Neural crest cell (in vitro differentiated cells): Measurements from ENCODE around the gene TMEM203. TPM values are rescaled to one million over a fixed set of nuclear protein-coding genes. Genes with fewer than 3 reads are reported as not detected.

ENCODE experiments used
- DNase-seq: peaks from one replicate; pipeline ENCODE4 v3.0.0; 2021; ENCODE audit warnings: low read depth, mixed read lengths, low spot score
- H3K27ac Mint-ChIP-seq: one replicate; pipeline ENCODE4 v1.8.0; 2021; ENCODE audit warnings: mild to moderate bottlenecking, mixed read lengths; ENCODE audit not compliant: unreplicated experiment
- H3K27me3 Mint-ChIP-seq: 2 replicates; pipeline ENCODE4 v1.8.0; 2021; ENCODE audit warnings: low read depth, mild to moderate bottlenecking, mixed read lengths
- H3K36me3 Mint-ChIP-seq: 2 replicates; pipeline ENCODE4 v1.8.0; 2021; ENCODE audit warnings: low read depth, mild to moderate bottlenecking, mixed read lengths
- H3K4me1 Mint-ChIP-seq: 2 replicates; pipeline ENCODE4 v1.8.0; 2021; ENCODE audit warnings: mixed read lengths
- H3K4me3 Mint-ChIP-seq: one replicate; pipeline ENCODE4 v1.8.0; 2021; ENCODE audit warnings: mild to moderate bottlenecking, mixed read lengths
- H3K9me3 Mint-ChIP-seq: 2 replicates; pipeline ENCODE4 v1.8.0; 2021; ENCODE audit warnings: mixed read lengths
- total RNA-seq: library from RNA; stranded (reverse); gene quantifications from 2 replicates; pipeline ENCODE4 v1.2.1, GENCODE V29; 2021
- TF ChIP-seq, protein P1 (sequence below): fragments of 200-600 bp; sonication (generic); conservative IDR thresholded peaks from 2 replicates; pipeline ENCODE4 v1.5.0; 2021; ENCODE audit warnings: antibody characterized with exemption, mild to moderate bottlenecking

TMEM203 gene
- total RNA-seq, 1 donor from 2014 or later = 49.7 TPM

DNA sequence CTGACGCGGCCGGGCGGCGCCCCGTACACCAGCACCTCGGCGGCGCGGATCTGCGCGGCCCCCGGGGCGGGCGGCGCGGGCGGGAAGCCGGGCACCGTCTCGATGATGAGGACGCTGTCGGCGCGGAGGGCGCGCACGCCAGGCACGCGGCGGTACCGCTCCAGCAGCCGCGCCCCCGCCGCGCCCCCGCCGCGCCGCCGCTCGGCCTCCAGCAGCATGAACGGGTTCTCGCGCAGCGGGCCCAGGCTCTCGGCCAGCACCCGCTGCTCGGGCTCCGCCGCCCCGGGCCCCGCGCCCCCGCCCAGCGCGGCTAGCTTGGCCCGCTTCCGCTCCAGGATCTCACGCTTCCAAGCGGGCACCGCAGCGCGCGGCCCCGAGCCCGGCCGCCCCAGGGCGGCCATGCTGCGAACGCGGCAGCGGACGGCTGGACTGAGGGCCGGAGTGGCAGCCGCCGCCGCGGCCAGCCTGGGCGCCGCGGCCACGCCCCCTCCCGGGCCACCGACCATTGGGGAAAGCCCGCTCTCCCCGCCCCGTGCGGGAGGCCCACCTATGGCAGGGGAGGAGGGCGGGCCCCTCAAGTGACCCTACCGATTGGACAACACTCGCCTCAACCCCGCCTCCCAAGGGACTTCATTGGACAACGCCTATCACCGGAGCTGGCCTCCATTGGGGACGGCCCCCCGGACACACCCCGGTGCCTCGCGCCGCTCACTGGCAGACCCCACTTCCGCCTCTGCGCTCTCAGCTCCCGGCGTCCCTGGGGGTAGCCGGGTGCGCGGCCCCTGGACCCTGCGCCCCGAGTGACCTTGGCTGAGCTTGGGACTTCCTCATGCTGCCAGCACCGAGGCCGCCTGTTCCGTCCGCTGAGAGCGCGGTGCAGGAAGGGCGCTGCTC, 4.9 kb downstream of the TMEM203 start, which contains the start of gene TPRN:
Gene TPRN (minus strand): TSS at position 431 of the 894 bp plus-strand sequence. CDS start 30 bp downstream, at position 401.
- peak; percentile 98 for DNase-seq
- peaks cover 21% of the 10 kb centered on the region for H3K4me1 Mint-ChIP-seq
- H3K36me3 Mint-ChIP-seq = no peaks in the 10 kb centered on the region
- peak within 1 kb of the TSS; percentile 91 for H3K4me3 Mint-ChIP-seq
- H3K9me3 Mint-ChIP-seq = no peaks in the 10 kb centered on the region
- TF ChIP-seq, protein P1, sequence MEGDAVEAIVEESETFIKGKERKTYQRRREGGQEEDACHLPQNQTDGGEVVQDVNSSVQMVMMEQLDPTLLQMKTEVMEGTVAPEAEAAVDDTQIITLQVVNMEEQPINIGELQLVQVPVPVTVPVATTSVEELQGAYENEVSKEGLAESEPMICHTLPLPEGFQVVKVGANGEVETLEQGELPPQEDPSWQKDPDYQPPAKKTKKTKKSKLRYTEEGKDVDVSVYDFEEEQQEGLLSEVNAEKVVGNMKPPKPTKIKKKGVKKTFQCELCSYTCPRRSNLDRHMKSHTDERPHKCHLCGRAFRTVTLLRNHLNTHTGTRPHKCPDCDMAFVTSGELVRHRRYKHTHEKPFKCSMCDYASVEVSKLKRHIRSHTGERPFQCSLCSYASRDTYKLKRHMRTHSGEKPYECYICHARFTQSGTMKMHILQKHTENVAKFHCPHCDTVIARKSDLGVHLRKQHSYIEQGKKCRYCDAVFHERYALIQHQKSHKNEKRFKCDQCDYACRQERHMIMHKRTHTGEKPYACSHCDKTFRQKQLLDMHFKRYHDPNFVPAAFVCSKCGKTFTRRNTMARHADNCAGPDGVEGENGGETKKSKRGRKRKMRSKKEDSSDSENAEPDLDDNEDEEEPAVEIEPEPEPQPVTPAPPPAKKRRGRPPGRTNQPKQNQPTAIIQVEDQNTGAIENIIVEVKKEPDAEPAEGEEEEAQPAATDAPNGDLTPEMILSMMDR = no peak
- H3K27me3 Mint-ChIP-seq = no peaks in the 10 kb centered on the region
- H3K27ac Mint-ChIP-seq = peak within 1 kb of the TSS; percentile 81

DNA sequence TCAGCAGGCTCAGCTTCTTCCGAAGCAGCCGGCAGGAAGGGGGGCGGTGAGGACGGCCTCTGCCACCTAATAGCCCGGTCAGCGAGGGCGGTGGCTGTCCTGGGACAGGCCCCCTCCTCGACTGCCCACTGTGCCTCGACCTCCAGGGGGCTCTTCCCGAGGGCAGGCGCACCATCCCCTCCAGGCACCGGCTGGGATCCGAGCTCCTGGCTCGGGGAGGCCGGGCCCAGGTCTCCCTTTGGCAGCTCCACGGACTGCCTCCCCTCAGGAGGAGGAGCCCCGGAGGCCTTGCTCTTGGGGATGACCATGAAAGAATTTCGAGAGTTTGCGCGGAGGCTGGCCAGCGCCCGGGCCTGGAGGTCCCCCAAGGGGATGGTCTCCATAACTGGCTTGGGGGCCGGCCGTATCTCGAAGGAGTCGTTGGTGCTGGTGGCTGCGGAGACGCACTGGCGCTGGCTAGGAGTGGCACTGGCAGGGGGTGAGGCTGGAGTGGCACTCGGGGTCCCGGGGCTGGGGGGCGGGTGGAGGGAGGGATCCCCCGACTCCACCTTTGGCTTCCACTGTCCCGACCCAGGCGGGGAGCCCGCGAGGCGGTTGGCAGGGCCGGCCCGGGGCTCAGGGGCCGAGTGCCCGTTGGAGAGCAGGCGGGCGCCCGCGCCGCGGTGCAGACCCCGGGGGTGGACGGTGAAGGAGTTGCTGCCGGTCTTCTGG, 5.9 kb downstream of the TMEM203 start:
- TF ChIP-seq, protein P1 = no peak
- DNase-seq = no peak
- H3K4me1 Mint-ChIP-seq = peaks cover 18% of the 10 kb centered on the region
- peak overlapping the region; percentile 91 for H3K4me3 Mint-ChIP-seq
- H3K36me3 Mint-ChIP-seq = no peaks in the 10 kb centered on the region
- no peaks in the 10 kb centered on the region for H3K27me3 Mint-ChIP-seq
- H3K9me3 Mint-ChIP-seq = no peaks in the 10 kb centered on the region
- no peak overlapping the region for H3K27ac Mint-ChIP-seq

DNA sequence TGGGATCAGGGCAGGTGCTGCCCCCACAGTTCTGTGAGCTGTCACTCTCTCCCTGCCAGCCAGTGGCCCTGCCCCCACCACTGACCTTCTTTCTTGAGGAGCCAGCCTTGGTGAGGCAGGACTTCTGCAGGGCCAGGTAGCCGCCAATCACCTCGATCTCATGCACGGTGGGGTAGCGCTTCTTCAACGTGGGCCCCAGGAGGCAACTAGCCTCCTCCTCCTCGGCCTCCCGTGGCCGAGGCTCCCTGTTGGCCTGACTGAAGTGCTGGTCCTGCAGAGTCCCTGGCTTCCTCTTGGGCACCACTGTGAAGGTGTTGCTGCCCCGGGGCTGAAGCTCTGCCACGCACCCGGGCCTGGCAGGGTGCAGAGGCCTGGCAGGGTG, 6.6 kb downstream of the TMEM203 start:
- Mint-ChIP-seq H3K4me1 (peaks cover 12% of the 10 kb centered on the region), H3K9me3 (no peaks in the 10 kb centered on the region), H3K4me3 (peak overlapping the region; percentile 91), H3K27ac (no peak overlapping the region), H3K27me3 (no peaks in the 10 kb centered on the region), H3K36me3 (no peaks in the 10 kb centered on the region)
- DNase-seq = no peak
- TF ChIP-seq, protein P1 = no peak

DNA sequence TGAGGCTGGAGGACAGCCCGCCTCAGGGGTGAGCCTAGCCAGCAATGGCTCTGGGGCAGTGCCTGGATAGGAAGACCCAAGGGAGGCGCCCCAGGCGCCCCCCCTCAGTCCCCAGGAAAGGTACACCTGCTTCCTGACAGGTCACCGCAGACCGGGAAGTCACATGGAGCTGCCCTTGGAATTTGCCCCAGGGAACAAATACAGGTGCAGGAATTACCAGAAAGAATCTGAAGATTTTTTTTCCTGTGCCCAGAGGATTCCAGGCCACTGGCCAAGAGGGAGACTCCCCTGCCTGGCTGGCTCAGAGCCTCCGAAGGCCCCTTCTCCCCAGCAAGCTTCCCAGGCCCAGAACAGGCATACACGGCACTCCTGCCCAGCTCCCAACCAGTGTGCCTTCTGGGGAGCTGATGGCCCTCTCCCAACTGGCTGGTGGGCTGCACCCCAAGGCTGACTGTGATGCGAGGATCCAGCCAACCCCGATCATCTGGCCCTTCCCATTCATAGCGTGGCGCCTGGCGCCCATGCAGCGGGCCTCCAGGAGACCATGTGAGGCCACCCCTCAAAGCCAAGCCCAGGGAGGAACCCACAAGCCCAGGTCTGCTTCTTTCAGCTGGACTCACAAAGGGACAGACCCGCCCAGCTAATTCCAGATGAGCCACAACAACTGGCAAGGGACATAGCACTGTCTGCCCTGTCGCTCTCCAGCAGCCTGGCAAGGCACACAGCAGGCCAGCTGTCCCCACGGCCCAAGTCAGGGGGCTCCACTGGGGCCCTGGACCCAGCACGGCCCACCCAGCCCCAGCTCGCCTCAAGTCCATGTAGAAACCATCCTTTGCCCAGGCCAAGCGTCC, 7.2 kb downstream of the TMEM203 start:
- no peaks in the 10 kb centered on the region for H3K36me3 Mint-ChIP-seq
- H3K4me1 Mint-ChIP-seq = peaks cover 12% of the 10 kb centered on the region
- DNase-seq = no peak
- no peak overlapping the region for H3K27ac Mint-ChIP-seq
- H3K27me3 Mint-ChIP-seq = no peaks in the 10 kb centered on the region
- TF ChIP-seq, protein P1 = no peak
- H3K9me3 Mint-ChIP-seq = no peaks in the 10 kb centered on the region
- peak overlapping the region; percentile 72 for H3K4me3 Mint-ChIP-seq
